Stimulated activated CD8-positive, alpha-beta memory T cell treated with anti-CD3 and anti-CD28 coated beads, Interleukin-15, amount 100 ng/mL, for 24 hours (primary cell): ENCODE results near the gene NPTX2.

Source experiments
- DNase-seq: peaks from one replicate; pipeline ENCODE4 v3.0.0-alpha.2; 2020; ENCODE audit warnings: low read depth

Gene NPTX2

GRCh38 chr7:98619450-98620321 is 2.6 kb downstream of the NPTX2 start:
- DNase-seq, result no peak

- no peak for DNase-seq
These were observed 4.7 kb downstream of the NPTX2 start for GRCh38 chr7:98621573-98622482.

- DNase-seq, result no peak
These were observed 5.8 kb downstream of the NPTX2 start for GRCh38 chr7:98622926-98623325.

GRCh38 chr7:98624846-98625420 is 7.8 kb downstream of the NPTX2 start:
- no peak for DNase-seq

GRCh38 chr7:98626460-98627412 is 9.7 kb downstream of the NPTX2 start:
- DNase-seq, result no peak

GRCh38 chr7:98627413-98627790 is 10.3 kb downstream of the NPTX2 start:
- DNase-seq, result no peak

- DNase-seq, result no peak
These were observed 11.3 kb downstream of the NPTX2 start for GRCh38 chr7:98628418-98628817.

GRCh38 chr7:98629001-98629431 is 11.9 kb downstream of the NPTX2 start:
- DNase-seq, result no peak

- DNase-seq, result no peak
These were observed 13.1 kb downstream of the NPTX2 start for GRCh38 chr7:98630149-98630548.

- DNase-seq, result no peak
These were observed 13.7 kb downstream of the NPTX2 start for GRCh38 chr7:98630770-98631169.

- DNase-seq, result no peak
These were observed 21.8 kb downstream of the NPTX2 start for GRCh38 chr7:98638853-98639252.

GRCh38 chr7:98640375-98640774 is 23.3 kb downstream of the NPTX2 start:
- DNase-seq, result no peak

- no peak for DNase-seq
These were observed 24.8 kb downstream of the NPTX2 start for GRCh38 chr7:98641646-98642500.

GRCh38 chr7:98643236-98643985 is 26.3 kb downstream of the NPTX2 start:
- DNase-seq, result no peak

- no peak for DNase-seq
These were observed 29.4 kb downstream of the NPTX2 start for GRCh38 chr7:98646465-98646864.

- DNase-seq, result no peak
These were observed 30.2 kb downstream of the NPTX2 start for GRCh38 chr7:98647326-98647725.

GRCh38 chr7:98651760-98652159 is 34.7 kb downstream of the NPTX2 start:
- DNase-seq, result no peak

GRCh38 chr7:98653601-98654310 is 36.7 kb downstream of the NPTX2 start:
- DNase-seq, result no peak
